Prostate gland (tissue), 2 donors: Measurements from ENCODE around the gene ATP2A1. TPM values are rescaled to one million over a fixed set of nuclear protein-coding genes. Genes with fewer than 3 reads are reported as not detected.
"Not testable (repeated sequence)": the region's sequence is repeated elsewhere in the genome, so short reads cannot be mapped to it uniquely, and the experiment has no call there.

Source experiments
- DNase-seq: peaks from one replicate; pipeline ENCODE4 v3.0.0-alpha.2; 2019; ENCODE audit warnings: low spot score
- H3K27ac ChIP-seq, 2 donors: fragments of 200-600 bp; sonication (generic); 2 replicates each; pipeline ENCODE4 v1.5.1; 2017 to 2019
- H3K27me3 ChIP-seq: fragments of 200-600 bp; sonication (generic); replicated peaks from 2 replicates; pipeline ENCODE4 v1.5.1; 2019; ENCODE audit not compliant: insufficient read depth
- H3K36me3 ChIP-seq, 2 donors: fragments of 200-600 bp; sonication (generic); 1 replicate in 1 of 2; 2 replicates in 1 of 2; pipeline versions ENCODE4 v1.5.1 to v1.8.1; 2017 to 2019
- H3K4me1 ChIP-seq: fragments of 200-600 bp; sonication (generic); replicated peaks from 2 replicates; pipeline ENCODE4 v1.5.1; 2019
- H3K4me3 ChIP-seq, 2 donors: fragments of 200-600 bp; sonication (generic); 2 replicates each; pipeline ENCODE4 v1.5.1; 2017 to 2019
- H3K9me3 ChIP-seq: fragments of 200-600 bp; sonication (generic); 2 replicates; pipeline ENCODE4 v1.5.1; 2017
- CTCF ChIP-seq, 4 experiments: fragments of 200-600 bp in 2 of 4; fragments of 450-650 bp in 2 of 4; sonication (generic) in 2 of 4; IDR thresholded peaks; 1 replicate in 3 of 4; 2 replicates in 1 of 4; pipeline ENCODE4 v1.5.1; 2016 to 2019; ENCODE audit warnings: antibody characterized with exemption in 4 of 4, mild to moderate bottlenecking in 2 of 4, moderate library complexity in 2 of 4
- POLR2A ChIP-seq: fragments of 450-650 bp; IDR thresholded peaks from one replicate; pipeline ENCODE4 v1.6.1; 2016; ENCODE audit warnings: antibody characterized with exemption, mild to moderate bottlenecking
- POLR2AphosphoS5 ChIP-seq: sonication (generic); formaldehyde crosslinking; IDR thresholded peaks from one replicate; pipeline ENCODE4 v1.6.1; 2017; ENCODE audit warnings: antibody characterized with exemption
- WGBS: methylation state at CpG from one replicate; pipeline ENCODE4 v1.1.5; 2018; 5-methylcytosine and 5-hydroxymethylcytosine counted together
- intact Hi-C: fragments of 100-400 bp; cut with DNase I; formaldehyde crosslinking; loops from one replicate; pipeline ENCODE4 v1.14.2; 2022
- total RNA-seq, 2 donors: library from RNA; depleted of rRNA; stranded (reverse); fragments of >200 nt; gene quantifications; one replicate each; pipeline ENCODE4 v1.1.0, GENCODE V29; 2016

ATP2A1 gene
- total RNA-seq, 2 donors from 2014 or later = 1.5 to 3.1 TPM

- H3K4me3 ChIP-seq = no peak overlapping the region
- peaks cover 3 to 11% of the 10 kb centered on the region in 2 donors for H3K36me3 ChIP-seq
- H3K4me1 ChIP-seq = no peaks in the 10 kb centered on the region
- 58% methylated on average over 31 of the region's 32 CpGs for WGBS
- no peaks in the 10 kb centered on the region for H3K27me3 ChIP-seq
- TF ChIP-seq CTCF (IDR thresholded peaks at IDR 0.05) (no peak), POLR2AphosphoS5 (no peak), POLR2A (no peak)
- H3K27ac ChIP-seq = no peak overlapping the region
- no peak for DNase-seq
- H3K9me3 ChIP-seq = no peaks in the 10 kb centered on the region
- intact Hi-C loops = no loop called here
Measured at GRCh38 chr16:28865722-28866453, 12.4 kb upstream of the ATP2A1 start.

DNA sequence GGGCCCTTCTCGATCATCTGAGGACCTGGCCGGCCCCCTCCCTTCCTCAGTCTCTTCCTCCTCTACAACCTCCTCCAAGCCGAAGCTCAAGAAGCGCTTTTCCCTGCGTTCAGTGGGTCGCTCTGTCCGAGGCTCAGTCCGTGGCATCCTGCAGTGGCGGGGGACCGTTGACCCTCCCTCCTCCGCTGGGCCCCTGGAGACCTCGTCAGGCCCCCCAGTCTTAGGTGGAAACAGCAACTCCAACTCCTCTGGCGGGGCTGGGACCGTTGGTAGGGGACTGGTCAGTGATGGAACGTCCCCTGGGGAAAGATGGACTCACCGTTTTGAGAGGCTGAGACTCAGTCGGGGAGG, 11.9 kb upstream of the ATP2A1 start:
- no peak for TF ChIP-seq POLR2AphosphoS5
- TF ChIP-seq POLR2A = no peak
- no peak for TF ChIP-seq CTCF (IDR thresholded peaks at IDR 0.05)
- Histone ChIP-seq H3K27me3 (no peaks in the 10 kb centered on the region), H3K27ac (no peak overlapping the region), H3K9me3 (no peaks in the 10 kb centered on the region), H3K4me1 (no peaks in the 10 kb centered on the region), H3K4me3 (no peak overlapping the region), H3K36me3 (peaks cover 3 to 11% of the 10 kb centered on the region in 2 donors)
- DNase-seq = no peak
- 81% methylated on average over 17 of the region's 17 CpGs for WGBS
- intact Hi-C loops = no loop called here

DNA sequence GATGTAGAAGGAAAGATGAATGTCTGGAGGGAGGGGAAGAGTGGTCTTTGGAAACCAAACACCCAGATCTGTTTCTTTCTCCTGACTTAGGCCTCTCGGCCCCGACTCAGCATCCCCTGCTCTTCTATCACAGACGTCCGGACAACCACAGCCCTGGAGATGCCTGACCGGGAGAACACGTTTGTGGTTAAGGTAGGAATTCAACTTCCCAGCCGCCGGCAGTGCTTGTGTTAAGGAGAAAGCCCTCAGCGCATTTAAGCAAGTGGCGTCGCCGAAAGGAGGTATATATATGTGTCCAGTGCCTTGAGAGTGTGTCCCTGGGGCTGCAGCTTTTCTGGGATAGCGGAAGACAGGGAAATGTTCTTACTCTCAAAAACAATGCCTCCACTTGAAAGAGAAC, 11.0 kb upstream of the ATP2A1 start:
- 77% methylated on average over 13 of the region's 13 CpGs for WGBS
- DNase-seq = no peak
- TF ChIP-seq POLR2A (no peak), POLR2AphosphoS5 (no peak), CTCF (IDR thresholded peaks at IDR 0.05) (no peak)
- H3K9me3 ChIP-seq = no peaks in the 10 kb centered on the region
- no peaks in the 10 kb centered on the region for H3K4me1 ChIP-seq
- H3K27ac ChIP-seq = no peak overlapping the region
- no peaks in the 10 kb centered on the region for H3K27me3 ChIP-seq
- intact Hi-C loops = no loop called here
- H3K36me3 ChIP-seq = peaks cover 4 to 11% of the 10 kb centered on the region in 2 donors
- H3K4me3 ChIP-seq = no peak overlapping the region

DNA sequence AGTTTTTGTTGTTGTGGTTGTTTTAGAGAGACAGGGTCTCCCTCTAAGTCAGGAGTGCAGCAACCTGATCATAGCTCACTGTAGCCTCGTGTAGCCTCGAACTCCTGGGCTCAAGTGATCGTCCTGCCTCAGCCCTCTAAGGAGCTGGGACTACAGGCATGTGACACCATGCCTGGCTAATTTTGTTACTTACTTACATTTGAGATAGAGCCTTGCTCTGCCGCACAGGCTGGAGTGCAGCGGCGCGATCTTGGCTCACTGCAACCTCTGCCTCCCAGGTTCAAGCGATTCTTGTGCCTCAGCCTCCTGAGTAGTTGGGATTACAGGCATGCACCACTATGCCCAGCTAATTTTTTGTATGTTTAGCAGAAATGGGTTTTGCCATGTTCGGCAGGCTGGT, 10.6 kb upstream of the ATP2A1 start:
- H3K4me3 ChIP-seq, intact Hi-C loops, H3K4me1 ChIP-seq, H3K27ac ChIP-seq, DNase-seq, H3K9me3 ChIP-seq, H3K27me3 ChIP-seq: not testable (repeated sequence)
- peaks cover 5 to 11% of the 10 kb centered on the region in 2 donors for H3K36me3 ChIP-seq
- WGBS = 94% methylated on average over 9 of the region's 9 CpGs

- H3K27ac ChIP-seq = no peak overlapping the region
- H3K4me1 ChIP-seq = no peaks in the 10 kb centered on the region
- TF ChIP-seq POLR2A = no peak
- no peak for TF ChIP-seq CTCF (IDR thresholded peaks at IDR 0.05)
- peaks cover 5 to 11% of the 10 kb centered on the region in 2 donors for H3K36me3 ChIP-seq
- no peaks in the 10 kb centered on the region for H3K9me3 ChIP-seq
- intact Hi-C loops = no loop called here
- H3K27me3 ChIP-seq = no peaks in the 10 kb centered on the region
- 93% methylated on average over 11 of the region's 11 CpGs for WGBS
- no peak for DNase-seq
- H3K4me3 ChIP-seq = no peak overlapping the region
Measured at GRCh38 chr16:28869201-28869600, 9.1 kb upstream of the ATP2A1 start.
